Measurements from ENCODE around the gene CRYBA1. TPM values are rescaled to one million over a fixed set of nuclear protein-coding genes. Genes with fewer than 3 reads are reported as not detected.
A peak's percentile ranks its signal among the peaks of the same experiment; 100 is the strongest.

Gene CRYBA1
- total and polyA plus RNA-seq, 8 donors: not detected

- FAIRE-seq (no peak), ATAC-seq (peak; percentile 33 to 53 (median 42)), DNase-seq (peak; percentile 61 to 87 (median 74))
- Histone ChIP-seq H3K4me1 (peaks cover 12 to 42% (median 18%) of the 10 kb centered on the region in 3 donors), H3K4me3 (peak overlapping the region; percentile 82 to 99 (median 96)), H3K27ac (peak overlapping the region; percentile 93 to 97 (median 95)), H3K9me3 (no peaks in the 10 kb centered on the region), H3K36me3 (no peaks in the 10 kb centered on the region), H3K27me3 (no peaks in the 10 kb centered on the region)
- 0% methylated on average over 39 to 54 of the region's 54 CpGs for WGBS, 2 donors
- TF ChIP-seq CTCF (IDR thresholded peaks at IDR 0.05): no peak
- intact Hi-C loops (cut with DNase I): no loop called here
Measured at GRCh38 chr17:29292992-29293889, 46.6 kb downstream of the CRYBA1 start.

GRCh38 chr17:29293890-29294579 lies 47.4 kb downstream of the CRYBA1 start, which contains the start of gene NUFIP2:
NUFIP2 (minus strand) TSS chr17:29294148; CDS start chr17:29294059, 89 bp downstream.
- no peak for TF ChIP-seq CTCF (IDR thresholded peaks at IDR 0.05)
- H3K36me3 ChIP-seq: no peaks in the 10 kb centered on the region
- FAIRE-seq: peak; percentile 94
- no peaks in the 10 kb centered on the region for H3K9me3 ChIP-seq
- no peaks in the 10 kb centered on the region for H3K27me3 ChIP-seq
- peak; percentile 98 to 99 (median 99) for DNase-seq
- 0% methylated on average over 31 of the region's 31 CpGs for WGBS, 2 donors
- peak within 1 kb of the TSS; percentile 82 to 99 (median 96) for H3K4me3 ChIP-seq
- H3K4me1 ChIP-seq: peaks cover 12 to 34% (median 13%) of the 10 kb centered on the region in 3 donors
- ATAC-seq: peak; percentile 89 to 95 (median 91)
- intact Hi-C loops (cut with DNase I): no loop called here
- peak within 1 kb of the TSS; percentile 93 to 97 (median 95) for H3K27ac ChIP-seq

- peak overlapping the region in 3 of 4 donors; percentile 20 to 99 (median 93) for H3K4me3 ChIP-seq
- WGBS, 2 donors: 0 to 1% methylated on average over 2 of the region's 2 CpGs
- no peak for TF ChIP-seq CTCF (IDR thresholded peaks at IDR 0.05)
- intact Hi-C loops (cut with DNase I): no loop called here
- H3K27ac ChIP-seq: peak overlapping the region; percentile 87 to 97 (median 95)
- DNase-seq (no peak), ATAC-seq (no peak), FAIRE-seq (no peak)
- no peaks in the 10 kb centered on the region for H3K36me3 ChIP-seq
- peaks cover 8 to 29% (median 12%) of the 10 kb centered on the region in 3 donors for H3K4me1 ChIP-seq
- H3K27me3 ChIP-seq: no peaks in the 10 kb centered on the region
- no peaks in the 10 kb centered on the region for H3K9me3 ChIP-seq
Measured at GRCh38 chr17:29294580-29294900, 47.9 kb downstream of the CRYBA1 start.

- intact Hi-C loops (cut with DNase I): no loop called here
- TF ChIP-seq CTCF (IDR thresholded peaks at IDR 0.05): no peak
Measured at GRCh38 chr17:29295420-29295819, 48.8 kb downstream of the CRYBA1 start.

More at GRCh38 chr17:29295420-29295819, 48.8 kb downstream of the CRYBA1 start:
- peaks cover 0 to 20% (median 10%) of the 10 kb centered on the region in 3 donors for H3K4me1 ChIP-seq
- H3K4me3 ChIP-seq: no peak overlapping the region
- WGBS, 2 donors: 94% methylated on average over 3 of the region's 3 CpGs
- DNase-seq (no peak), FAIRE-seq (no peak), ATAC-seq (no peak)
- no peak overlapping the region for H3K27ac ChIP-seq
- no peaks in the 10 kb centered on the region for H3K27me3 ChIP-seq
- H3K9me3 ChIP-seq: no peaks in the 10 kb centered on the region
- H3K36me3 ChIP-seq: no peaks in the 10 kb centered on the region

All from pancreas (tissue), 10 donors.